Neuron (in vitro differentiated cells): ENCODE data around the gene VARS2.
"Not testable (repeated sequence)": the region's sequence is repeated elsewhere in the genome, so short reads cannot be mapped to it uniquely, and the experiment has no call there.

ENCODE experiments used
- H2AFZ ChIP-seq: one replicate; pipeline ENCODE4 v1.6.1; 2013; ENCODE audit warnings: low read depth, mild to moderate bottlenecking, inconsistent platforms, low read length, moderate library complexity
- H3K27me3 ChIP-seq: one replicate; pipeline ENCODE4 v1.6.1; 2013; ENCODE audit warnings: low read length; ENCODE audit not compliant: insufficient read depth
- H3K36me3 ChIP-seq: one replicate; pipeline ENCODE4 v1.6.1; 2013; ENCODE audit warnings: low read length; ENCODE audit not compliant: insufficient read depth
- H3K4me1 ChIP-seq: one replicate; pipeline ENCODE4 v1.6.1; 2013; ENCODE audit warnings: low read length; ENCODE audit not compliant: insufficient read depth
- H3K4me3 ChIP-seq: 2 replicates; pipeline ENCODE4 v1.5.1; 2013; ENCODE audit warnings: mild to moderate bottlenecking, low read length, moderate library complexity
- H3K9me3 ChIP-seq: one replicate; pipeline ENCODE4 v1.6.1; 2013; ENCODE audit warnings: low read length

VARS2 gene

DNA sequence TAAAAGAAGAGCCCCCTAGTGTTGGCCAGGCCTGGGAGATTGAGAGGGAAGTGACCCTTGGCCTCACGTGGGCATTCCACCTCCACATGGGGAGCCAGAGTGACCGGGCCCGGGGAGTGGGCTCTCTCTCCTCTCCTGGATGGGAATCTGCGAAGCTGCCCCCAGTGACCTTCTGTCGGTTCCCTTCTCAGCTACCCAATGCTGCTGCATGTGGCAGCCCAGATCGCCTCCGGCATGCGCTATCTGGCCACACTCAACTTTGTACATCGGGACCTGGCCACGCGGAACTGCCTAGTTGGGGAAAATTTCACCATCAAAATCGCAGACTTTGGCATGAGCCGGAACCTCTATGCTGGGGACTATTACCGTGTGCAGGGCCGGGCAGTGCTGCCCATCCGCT, 16.2 kb upstream of the VARS2 start:
- Histone ChIP-seq H3K27me3 (no peaks in the 10 kb centered on the region), H3K36me3 (peaks cover 73% of the 10 kb centered on the region), H3K4me3 (no peak overlapping the region), H3K4me1 (no peaks in the 10 kb centered on the region), H3K9me3 (no peaks in the 10 kb centered on the region), H2AFZ (no peak overlapping the region)

DNA sequence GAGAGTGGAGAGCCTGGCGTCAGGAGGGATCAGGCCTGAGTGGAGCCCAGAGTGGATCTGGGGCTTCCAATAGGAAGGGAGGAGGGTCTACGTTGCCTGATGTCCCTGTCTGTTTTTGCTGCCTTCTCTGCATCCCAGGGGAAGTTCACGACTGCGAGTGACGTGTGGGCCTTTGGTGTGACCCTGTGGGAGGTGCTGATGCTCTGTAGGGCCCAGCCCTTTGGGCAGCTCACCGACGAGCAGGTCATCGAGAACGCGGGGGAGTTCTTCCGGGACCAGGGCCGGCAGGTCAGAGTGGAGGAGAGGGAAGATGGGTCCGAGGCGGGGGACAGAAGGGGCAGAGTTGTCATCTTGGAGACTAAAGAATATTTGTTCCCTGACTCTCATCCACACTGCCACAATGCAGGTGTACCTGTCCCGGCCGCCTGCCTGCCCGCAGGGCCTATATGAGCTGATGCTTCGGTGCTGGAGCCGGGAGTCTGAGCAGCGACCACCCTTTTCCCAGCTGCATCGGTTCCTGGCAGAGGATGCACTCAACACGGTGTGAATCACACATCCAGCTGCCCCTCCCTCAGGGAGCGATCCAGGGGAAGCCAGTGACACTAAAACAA, 15.2 kb upstream of the VARS2 start:
- H3K4me1 ChIP-seq: no peaks in the 10 kb centered on the region
- H3K9me3 ChIP-seq: no peaks in the 10 kb centered on the region

DNA sequence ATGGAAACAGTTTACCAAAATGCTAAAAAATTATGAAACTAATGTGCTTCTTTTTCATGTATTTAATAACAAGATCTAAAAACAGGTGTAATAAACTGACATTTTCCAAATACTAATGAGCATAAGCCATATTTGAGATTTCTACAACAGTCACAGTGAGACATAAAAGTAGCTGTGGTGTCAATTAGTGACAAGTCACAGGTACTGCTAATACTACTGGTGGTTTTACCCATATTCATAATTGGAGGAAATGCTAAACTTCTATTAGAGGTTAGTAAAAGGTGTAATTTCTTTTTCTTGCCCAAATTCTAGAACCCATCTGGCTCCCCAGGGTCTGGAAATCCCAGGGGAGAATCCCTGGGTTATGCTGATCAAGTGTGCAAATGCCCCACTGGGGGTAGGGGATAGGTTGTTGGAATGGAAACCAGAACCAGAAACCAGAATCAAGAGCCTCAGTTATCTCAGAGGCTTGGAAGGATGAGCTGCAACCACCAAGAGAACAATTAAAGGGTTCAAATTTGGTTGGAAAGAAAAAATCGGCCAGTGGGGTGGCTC, 13.1 kb upstream of the VARS2 start:
- peaks cover 43% of the 10 kb centered on the region for H3K36me3 ChIP-seq
- no peaks in the 10 kb centered on the region for H3K9me3 ChIP-seq
- no peaks in the 10 kb centered on the region for H3K27me3 ChIP-seq
- no peak overlapping the region for H3K4me3 ChIP-seq
- H3K4me1 ChIP-seq: no peaks in the 10 kb centered on the region
- no peak overlapping the region for H2AFZ ChIP-seq

More for the DNA sequence above, 15.2 kb upstream of the VARS2 start:
- Histone ChIP-seq H3K27me3 (no peaks in the 10 kb centered on the region), H3K4me3 (no peak overlapping the region), H2AFZ (no peak overlapping the region), H3K36me3 (peaks cover 63% of the 10 kb centered on the region)

DNA sequence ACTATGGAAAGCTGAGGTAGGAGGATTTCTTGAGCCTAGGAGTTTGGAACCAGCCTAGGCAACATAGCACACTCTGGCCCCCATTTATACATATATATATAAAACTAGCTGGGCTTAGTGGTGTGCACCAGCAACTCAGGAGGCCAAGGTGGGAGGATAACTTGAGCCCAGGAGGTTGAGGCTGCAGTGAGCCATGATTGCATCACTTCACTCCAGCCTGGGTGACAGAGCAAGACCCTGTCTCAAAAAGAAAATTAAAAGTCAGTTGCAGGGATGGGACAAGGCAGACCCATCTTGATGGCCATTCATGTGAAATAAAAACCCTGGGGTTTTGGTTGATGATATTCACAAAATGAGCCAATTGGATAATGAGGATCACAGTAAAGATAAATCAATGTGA, 12.6 kb upstream of the VARS2 start:
- Histone ChIP-seq H2AFZ (no peak overlapping the region), H3K36me3 (peaks cover 38% of the 10 kb centered on the region), H3K4me3 (no peak overlapping the region), H3K9me3 (no peaks in the 10 kb centered on the region), H3K27me3 (no peaks in the 10 kb centered on the region), H3K4me1 (no peaks in the 10 kb centered on the region)

DNA sequence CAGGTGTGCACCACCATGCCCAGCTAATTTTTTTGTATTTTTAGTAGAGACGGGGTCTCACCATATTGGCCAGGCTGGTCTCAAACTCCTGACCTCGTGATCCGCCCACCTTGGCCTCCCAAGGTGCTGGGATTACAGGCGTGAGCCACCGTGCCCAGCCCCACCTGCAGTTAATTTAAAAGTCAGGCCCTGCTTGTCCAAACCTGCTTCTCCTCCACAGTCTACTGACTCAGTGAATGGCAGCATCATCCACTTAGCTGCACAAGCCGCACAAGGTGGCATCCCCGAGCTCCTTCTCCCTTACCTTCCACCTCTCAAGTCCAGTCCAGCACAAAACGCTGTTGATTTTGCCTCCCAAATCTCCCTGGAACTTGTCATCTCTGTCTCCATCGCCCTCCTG, 11.8 kb upstream of the VARS2 start:
- H3K4me1 ChIP-seq, H3K4me3 ChIP-seq, H3K27me3 ChIP-seq, H3K9me3 ChIP-seq, H2AFZ ChIP-seq: not testable (repeated sequence)
- peaks cover 31% of the 10 kb centered on the region for H3K36me3 ChIP-seq

DNA sequence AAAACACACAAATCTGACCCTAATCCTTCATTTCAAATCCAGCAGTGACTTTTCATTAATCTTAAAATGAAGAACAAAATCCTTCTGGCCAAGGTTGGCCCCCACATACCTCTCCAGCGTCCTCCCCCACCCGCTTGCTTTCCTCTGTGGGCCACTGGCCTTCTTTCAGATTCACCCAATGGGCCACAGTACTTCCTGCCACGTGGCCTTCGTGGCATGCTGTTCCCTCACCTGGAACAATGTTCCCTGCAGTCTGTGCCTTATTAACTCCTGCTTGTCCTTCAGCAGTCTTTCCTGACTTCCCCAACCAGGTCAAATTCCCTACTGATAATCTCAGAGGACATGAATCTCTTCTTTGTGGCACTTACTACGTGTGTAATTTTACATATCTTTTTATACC, 11.3 kb upstream of the VARS2 start:
- Histone ChIP-seq H3K4me3 (no peak overlapping the region), H2AFZ (no peak overlapping the region), H3K36me3 (peaks cover 26% of the 10 kb centered on the region), H3K9me3 (no peaks in the 10 kb centered on the region), H3K4me1 (no peaks in the 10 kb centered on the region), H3K27me3 (no peaks in the 10 kb centered on the region)

DNA sequence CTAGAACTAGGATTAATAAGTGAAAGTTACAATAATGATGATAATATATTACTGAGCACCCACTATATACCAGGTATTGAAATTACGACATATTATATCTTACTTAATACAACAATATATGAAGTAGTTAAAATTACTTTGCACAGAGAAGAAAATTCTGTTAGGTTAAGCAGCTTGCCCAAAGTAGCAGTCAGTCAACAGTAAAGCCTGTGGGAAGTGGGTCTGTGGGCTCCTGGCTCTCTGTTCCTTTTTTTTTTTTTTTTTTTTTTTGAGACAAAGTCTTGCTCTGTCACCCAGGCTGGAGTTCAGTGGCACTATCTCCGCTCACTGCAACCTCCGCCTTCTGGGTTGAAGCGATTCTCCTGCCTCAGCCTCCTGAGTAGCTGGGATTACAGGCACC, 10.8 kb upstream of the VARS2 start:
- no peaks in the 10 kb centered on the region for H3K9me3 ChIP-seq
- H3K36me3 ChIP-seq: peaks cover 21% of the 10 kb centered on the region
- H3K4me3 ChIP-seq: no peak overlapping the region
- H3K4me1 ChIP-seq: no peaks in the 10 kb centered on the region
- H2AFZ ChIP-seq: no peak overlapping the region
- H3K27me3 ChIP-seq: no peaks in the 10 kb centered on the region

DNA sequence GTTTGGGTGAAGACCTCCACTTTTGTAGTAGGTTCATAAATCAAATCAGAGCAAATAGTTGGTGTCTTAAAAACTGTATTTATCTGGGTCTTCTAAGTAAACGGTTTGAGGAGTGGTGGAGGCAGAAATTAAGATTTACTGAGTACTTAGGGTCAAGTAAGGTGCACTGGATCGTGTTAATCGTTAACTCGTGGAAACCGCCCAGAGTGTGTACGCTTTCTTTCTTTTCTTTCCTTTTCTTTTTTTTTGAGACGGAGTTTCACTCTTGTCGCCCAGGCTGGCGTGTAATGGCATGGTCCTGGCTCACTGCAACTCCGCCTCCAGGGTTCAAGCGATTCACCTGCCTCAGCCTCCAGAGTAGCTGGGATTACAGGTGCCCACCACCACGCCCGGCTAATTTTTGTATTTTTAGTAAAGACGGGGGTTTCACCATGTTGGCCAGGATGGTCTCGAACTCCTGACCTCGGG, 6.7 kb upstream of the VARS2 start:
- H3K36me3 ChIP-seq: peaks cover 21% of the 10 kb centered on the region
- H2AFZ ChIP-seq: peak overlapping the region; percentile 23
- not testable (repeated sequence) for H3K9me3 ChIP-seq, H3K27me3 ChIP-seq
- H3K4me3 ChIP-seq: peak overlapping the region; percentile 34
- peaks cover 10% of the 10 kb centered on the region for H3K4me1 ChIP-seq

DNA sequence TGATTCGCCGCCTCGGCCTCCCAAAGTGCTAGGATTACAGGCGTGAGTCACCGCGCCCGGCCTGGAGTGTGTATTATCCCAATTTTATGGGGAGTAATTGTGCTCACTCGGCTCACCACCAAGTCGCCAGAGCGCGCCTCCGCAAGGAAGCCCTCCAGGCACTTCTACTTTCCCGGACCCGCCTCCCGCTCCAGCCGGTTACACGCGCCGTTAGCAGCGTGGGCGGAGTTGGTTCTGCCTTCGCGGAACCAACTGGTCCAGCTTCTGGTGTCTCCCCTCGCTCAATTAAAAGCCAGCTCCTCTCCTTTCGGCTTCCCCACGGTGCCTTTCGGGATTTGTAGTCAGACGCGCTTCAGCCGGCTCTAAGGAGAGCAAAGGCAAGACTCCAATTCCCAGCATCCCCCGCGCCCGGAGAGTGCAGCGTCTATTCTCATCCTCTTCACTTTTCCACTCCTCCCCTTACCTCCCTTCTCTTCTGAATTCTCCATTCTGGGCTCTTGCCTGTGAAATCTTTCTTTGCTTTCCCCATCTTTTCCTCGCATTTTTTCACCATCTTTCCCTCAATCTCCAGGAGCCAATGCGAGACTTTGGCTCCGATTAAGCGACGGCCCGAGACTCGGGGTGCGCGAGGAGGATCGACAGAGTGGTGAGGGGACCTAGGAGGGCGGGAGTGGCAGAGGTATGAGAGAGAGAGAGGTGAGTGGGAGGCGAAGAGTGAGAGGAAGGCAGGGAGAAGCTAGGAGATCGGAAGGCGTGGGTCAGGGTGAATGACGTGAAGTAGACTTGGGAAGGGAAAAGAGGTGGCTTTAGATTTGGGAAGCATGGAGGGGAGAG, 6.1 kb upstream of the VARS2 start, which contains the start of gene GTF2H4:
GTF2H4 (plus strand) TSS at position 450 of the 834 bp plus-strand sequence.
- Histone ChIP-seq H2AFZ (peak within 1 kb of the TSS; percentile 54), H3K27me3 (no peaks in the 10 kb centered on the region), H3K36me3 (peaks cover 23% of the 10 kb centered on the region), H3K9me3 (no peaks in the 10 kb centered on the region), H3K4me1 (peaks cover 10% of the 10 kb centered on the region), H3K4me3 (peak within 1 kb of the TSS; percentile 85)

DNA sequence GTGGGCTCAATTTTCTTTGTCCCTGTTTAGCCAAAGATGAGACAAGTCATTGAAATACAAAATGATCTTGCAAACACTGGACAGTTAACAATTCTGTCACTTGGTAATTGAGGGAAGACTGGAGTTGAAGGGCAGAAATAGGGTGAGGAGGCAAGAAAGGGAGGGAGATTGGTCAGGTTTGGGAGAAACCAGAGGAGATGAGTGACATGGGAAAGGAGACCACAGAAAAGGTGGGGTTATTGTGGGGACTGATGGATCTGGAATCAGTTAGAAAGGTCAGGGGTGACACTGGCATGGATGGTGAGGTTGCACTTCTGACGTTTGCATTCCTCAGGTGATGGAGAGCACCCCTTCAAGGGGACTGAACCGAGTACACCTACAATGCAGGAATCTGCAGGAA, 5.3 kb upstream of the VARS2 start:
- Histone ChIP-seq H3K4me3 (peak overlapping the region; percentile 85), H3K4me1 (peaks cover 10% of the 10 kb centered on the region), H3K36me3 (peaks cover 23% of the 10 kb centered on the region), H3K9me3 (no peaks in the 10 kb centered on the region), H3K27me3 (no peaks in the 10 kb centered on the region), H2AFZ (no peak overlapping the region)

DNA sequence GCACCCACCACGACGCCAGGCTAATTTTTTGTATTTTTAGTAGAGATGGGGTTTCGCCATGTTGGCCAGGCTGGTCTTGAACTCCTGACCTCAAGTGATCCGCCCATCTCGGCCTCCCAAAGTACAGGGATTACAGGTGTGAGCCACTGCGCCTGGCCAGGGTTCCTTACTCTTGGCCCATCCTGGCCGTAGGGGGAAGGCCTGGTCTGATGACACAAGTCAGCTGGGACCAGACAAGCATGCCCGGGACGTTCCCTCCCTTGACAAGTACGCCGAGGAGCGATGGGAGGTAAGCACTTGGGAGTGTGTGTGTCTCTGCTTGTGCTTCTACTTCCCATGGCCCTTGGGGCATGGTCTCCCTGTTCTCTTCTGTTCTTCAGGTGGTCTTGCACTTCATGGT, 3.6 kb upstream of the VARS2 start:
- Histone ChIP-seq H3K4me1 (peaks cover 20% of the 10 kb centered on the region), H3K36me3 (peaks cover 23% of the 10 kb centered on the region)
- H3K9me3 ChIP-seq, H3K4me3 ChIP-seq, H2AFZ ChIP-seq, H3K27me3 ChIP-seq: not testable (repeated sequence)

DNA sequence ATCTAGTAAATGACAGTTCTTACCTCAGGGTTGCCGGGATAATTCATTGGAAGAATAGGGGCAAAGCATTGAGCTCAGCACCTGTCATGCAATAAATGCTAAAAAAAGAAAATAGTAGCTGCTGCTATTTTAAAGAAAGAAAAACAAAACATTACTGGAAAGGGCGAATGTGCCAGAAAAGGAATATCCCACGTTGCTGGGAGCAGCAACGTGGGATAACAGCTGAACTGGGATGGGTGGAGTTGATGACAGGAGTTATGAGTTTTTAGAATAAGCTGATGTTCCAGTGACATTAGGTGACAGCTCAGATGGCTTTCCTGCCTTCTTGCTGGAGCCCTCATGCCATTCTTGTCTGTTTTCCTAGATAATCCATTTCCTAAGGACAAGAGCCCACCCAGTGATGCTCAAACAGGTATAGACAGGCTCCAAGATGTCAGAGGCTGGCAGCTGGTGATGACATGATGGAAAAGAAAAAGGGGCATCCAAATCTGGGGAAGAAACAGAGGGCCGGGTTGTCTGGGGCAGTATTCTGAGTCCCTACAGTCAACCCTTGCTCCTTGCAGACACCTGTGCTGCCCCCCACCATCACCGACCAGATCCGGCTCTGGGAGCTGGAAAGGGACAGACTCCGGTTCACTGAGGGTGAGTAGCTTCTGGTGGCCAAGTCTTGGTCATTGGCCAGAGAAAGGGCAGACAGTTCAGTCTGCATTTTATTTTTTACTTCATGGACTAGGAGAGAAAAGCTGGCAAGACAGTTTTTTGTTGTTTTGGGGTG, 1.1 kb upstream of the VARS2 start:
- no peak overlapping the region for H3K4me3 ChIP-seq
- H3K9me3 ChIP-seq: no peaks in the 10 kb centered on the region
- peaks cover 25% of the 10 kb centered on the region for H3K4me1 ChIP-seq
- H3K27me3 ChIP-seq: no peaks in the 10 kb centered on the region
- no peak overlapping the region for H2AFZ ChIP-seq
- peaks cover 36% of the 10 kb centered on the region for H3K36me3 ChIP-seq

DNA sequence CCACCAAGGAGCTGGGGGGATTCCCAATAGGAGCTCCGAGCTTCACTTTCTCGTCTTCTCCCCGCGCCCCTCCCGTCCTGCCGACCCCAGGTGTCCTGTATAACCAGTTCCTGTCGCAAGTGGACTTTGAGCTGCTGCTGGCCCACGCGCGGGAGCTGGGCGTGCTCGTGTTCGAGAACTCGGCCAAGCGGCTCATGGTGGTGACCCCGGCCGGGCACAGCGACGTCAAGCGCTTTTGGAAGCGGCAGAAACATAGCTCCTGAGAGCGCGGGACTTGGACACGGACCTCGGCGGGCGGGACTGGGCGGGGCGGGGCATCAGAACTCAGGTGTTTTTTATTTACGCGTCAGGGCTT, 340 bp upstream of the VARS2 start:
- Histone ChIP-seq H3K27me3 (no peaks in the 10 kb centered on the region), H3K36me3 (peaks cover 42% of the 10 kb centered on the region), H3K4me1 (peaks cover 22% of the 10 kb centered on the region), H3K9me3 (no peaks in the 10 kb centered on the region), H2AFZ (no peak overlapping the region), H3K4me3 (no peak overlapping the region)
